Germinal center (tissue), 1 donor: ENCODE measurements around the gene WNK4.

ENCODE experiments used
- DNase-seq: peaks from one replicate; pipeline ENCODE4 v3.0.0; 2012; ENCODE audit warnings: mixed read lengths, low spot score

WNK4 gene

GRCh38 chr17:42772945-42773289 is 7.5 kb upstream of the WNK4 start:
- no peak for DNase-seq

GRCh38 chr17:42773290-42774035 is 6.9 kb upstream of the WNK4 start, which contains the start of gene VPS25:
Gene VPS25, plus strand, starts transcription at chr17:42773449. Its CDS starts 27 bp downstream, at chr17:42773476.
- DNase-seq, result peak; percentile 80

GRCh38 chr17:42774066-42774745 is 6.2 kb upstream of the WNK4 start:
- DNase-seq, result no peak

- DNase-seq, result no peak
Measured at GRCh38 chr17:42775534-42776098, 4.8 kb upstream of the WNK4 start.

GRCh38 chr17:42778570-42778969 is 1.8 kb upstream of the WNK4 start:
- no peak for DNase-seq

GRCh38 chr17:42779304-42779935 is 990 bp upstream of the WNK4 start:
- DNase-seq, result no peak

GRCh38 chr17:42780851-42781638 is 635 bp downstream of the WNK4 start:
- no peak for DNase-seq

- no peak for DNase-seq
Measured at GRCh38 chr17:42781639-42782165, 1.3 kb downstream of the WNK4 start.

GRCh38 chr17:42782166-42783061 is 2.0 kb downstream of the WNK4 start:
- DNase-seq, result no peak

- DNase-seq, result no peak
Measured at GRCh38 chr17:42783062-42783790, 2.8 kb downstream of the WNK4 start.

GRCh38 chr17:42783791-42784138 is 3.4 kb downstream of the WNK4 start:
- no peak for DNase-seq

- DNase-seq, result no peak
Measured at GRCh38 chr17:42784409-42784808, 4.0 kb downstream of the WNK4 start.

GRCh38 chr17:42784811-42785592 is 4.6 kb downstream of the WNK4 start:
- DNase-seq, result no peak

GRCh38 chr17:42787266-42787665 is 6.9 kb downstream of the WNK4 start:
- no peak for DNase-seq

- no peak for DNase-seq
Measured at GRCh38 chr17:42791948-42792347, 11.5 kb downstream of the WNK4 start.

GRCh38 chr17:42792545-42792944 is 12.1 kb downstream of the WNK4 start:
- no peak for DNase-seq

- DNase-seq, result no peak
Measured at GRCh38 chr17:42795061-42795460, 14.7 kb downstream of the WNK4 start.

- no peak for DNase-seq
Measured at GRCh38 chr17:42795465-42795864, 15.1 kb downstream of the WNK4 start.

GRCh38 chr17:42796066-42796758 is 15.8 kb downstream of the WNK4 start:
- DNase-seq, result no peak
